GM10266 (cell line): ENCODE data around the gene CHEK2.

Source experiments
- DNase-seq: peaks from one replicate; pipeline ENCODE4 v3.0.0; 2012; ENCODE audit errors: extremely low spot score
- CTCF ChIP-seq: IDR thresholded peaks from 2 replicates; pipeline ENCODE4 v1.5.1; 2012; ENCODE audit warnings: mild to moderate bottlenecking, low read depth; ENCODE audit not compliant: control insufficient read depth, insufficient read depth; ENCODE audit errors: missing control alignments

The CHEK2 gene

GRCh38 chr22:28650463-28650862 is 91.2 kb downstream of the CHEK2 start:
- no peak for TF ChIP-seq CTCF

GRCh38 chr22:28648792-28649191 is 92.8 kb downstream of the CHEK2 start:
- no peak for TF ChIP-seq CTCF
- DNase-seq: no peak

More at GRCh38 chr22:28650463-28650862, 91.2 kb downstream of the CHEK2 start:
- DNase-seq: no peak

GRCh38 chr22:28647216-28647615 is 94.4 kb downstream of the CHEK2 start:
- TF ChIP-seq CTCF: no peak
- no peak for DNase-seq

- TF ChIP-seq CTCF: no peak
- DNase-seq: no peak
These were observed 102.3 kb downstream of the CHEK2 start for GRCh38 chr22:28639321-28639720.
